ENCODE data around the gene BSN. TPM values are rescaled to one million over a fixed set of nuclear protein-coding genes. Genes with fewer than 3 reads are reported as not detected.

BSN gene
- total and polyA plus RNA-seq, 2 donors (not counting 3 experiments of a cell fraction or from before 2014, with no cell fraction given), result 0.04 to 0.27 TPM

DNA sequence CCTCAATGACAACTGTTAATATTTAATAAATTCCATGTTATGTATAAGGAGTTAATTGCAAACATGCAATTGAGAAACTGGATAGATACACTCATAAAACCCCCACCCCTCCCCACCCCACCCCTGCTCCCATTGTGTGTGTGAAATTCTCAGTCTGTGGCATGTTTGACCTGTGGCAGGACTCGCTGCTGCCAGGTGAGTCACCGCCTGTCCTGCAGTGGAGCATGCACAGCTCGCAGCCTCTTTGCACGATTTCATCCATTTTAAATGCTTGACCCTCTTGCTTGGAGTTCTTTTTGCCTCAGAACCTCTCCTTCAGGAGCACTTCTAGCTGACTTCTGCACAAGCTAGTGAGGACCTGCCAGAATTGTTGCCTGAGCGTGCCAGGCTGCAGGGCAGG is 114.6 kb downstream of the BSN start:
- no peak overlapping the region for H3K9ac ChIP-seq (replicated peaks; ENCODE audit: extremely low read depth, insufficient read depth, low read length)
- H4K20me1 ChIP-seq (replicated peaks; ENCODE audit: control insufficient read depth, extremely low read depth, insufficient read depth, low read length), result no peaks in the 10 kb centered on the region
- H3K79me2 ChIP-seq (ENCODE audit: control insufficient read depth, insufficient read depth, low read length), result peaks cover 3% of the 10 kb centered on the region
- no peaks in the 10 kb centered on the region for H3K36me3 ChIP-seq (ENCODE audit: control insufficient read depth in 2 of 2, extremely low read depth in 1 of 2, insufficient read depth in 2 of 2, low read length in 2 of 2)
- no peak for FAIRE-seq
- ChIA-PET CTCF (interaction anchor here (0.9 to 5.4 kb wide), 2 partner anchors 122 to 130 kb away, joined by 3 to 293 read pairs; no protein-coding TSS in a partner anchor), POLR2A (no interaction called here)
- no peak overlapping the region for H3K4me2 ChIP-seq (ENCODE audit: insufficient read depth, low read length)
- peaks cover 4% of the 10 kb centered on the region for H3K4me1 ChIP-seq (ENCODE audit: control insufficient read depth, extremely low read depth, insufficient read depth, low read length)
- no peak for TF ChIP-seq POLR2A (IDR thresholded peaks at IDR 0.05; ENCODE audit: low read depth, low read length)
- TF ChIP-seq JUN (IDR thresholded peaks at IDR 0.05; ENCODE audit: borderline replicate concordance, insufficient read depth, insufficient read length, low read depth), result no peak
- TF ChIP-seq GATA2 (IDR thresholded peaks at IDR 0.05; ENCODE audit: insufficient read depth, insufficient read length, low read depth, low read length), result no peak
- TF ChIP-seq, protein P1, sequence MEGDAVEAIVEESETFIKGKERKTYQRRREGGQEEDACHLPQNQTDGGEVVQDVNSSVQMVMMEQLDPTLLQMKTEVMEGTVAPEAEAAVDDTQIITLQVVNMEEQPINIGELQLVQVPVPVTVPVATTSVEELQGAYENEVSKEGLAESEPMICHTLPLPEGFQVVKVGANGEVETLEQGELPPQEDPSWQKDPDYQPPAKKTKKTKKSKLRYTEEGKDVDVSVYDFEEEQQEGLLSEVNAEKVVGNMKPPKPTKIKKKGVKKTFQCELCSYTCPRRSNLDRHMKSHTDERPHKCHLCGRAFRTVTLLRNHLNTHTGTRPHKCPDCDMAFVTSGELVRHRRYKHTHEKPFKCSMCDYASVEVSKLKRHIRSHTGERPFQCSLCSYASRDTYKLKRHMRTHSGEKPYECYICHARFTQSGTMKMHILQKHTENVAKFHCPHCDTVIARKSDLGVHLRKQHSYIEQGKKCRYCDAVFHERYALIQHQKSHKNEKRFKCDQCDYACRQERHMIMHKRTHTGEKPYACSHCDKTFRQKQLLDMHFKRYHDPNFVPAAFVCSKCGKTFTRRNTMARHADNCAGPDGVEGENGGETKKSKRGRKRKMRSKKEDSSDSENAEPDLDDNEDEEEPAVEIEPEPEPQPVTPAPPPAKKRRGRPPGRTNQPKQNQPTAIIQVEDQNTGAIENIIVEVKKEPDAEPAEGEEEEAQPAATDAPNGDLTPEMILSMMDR (IDR thresholded peaks at IDR 0.05; ENCODE audit: extremely low read depth in 1 of 2, insufficient read depth in 1 of 2, low read depth in 1 of 2, low read length in 2 of 2), result no peak
- TF ChIP-seq EZH2 (IDR thresholded peaks at IDR 0.05; ENCODE audit: borderline replicate concordance, low read depth, low read length, severe bottlenecking), result no peak
- TF ChIP-seq POLR2AphosphoS5 (IDR thresholded peaks at IDR 0.05; ENCODE audit: insufficient read depth, low read depth, low read length), result no peak
- TF ChIP-seq FOS (IDR thresholded peaks at IDR 0.05; ENCODE audit: borderline replicate concordance, insufficient read depth, low read length), result no peak
- TF ChIP-seq, protein P2, sequence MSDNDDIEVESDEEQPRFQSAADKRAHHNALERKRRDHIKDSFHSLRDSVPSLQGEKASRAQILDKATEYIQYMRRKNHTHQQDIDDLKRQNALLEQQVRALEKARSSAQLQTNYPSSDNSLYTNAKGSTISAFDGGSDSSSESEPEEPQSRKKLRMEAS (IDR thresholded peaks at IDR 0.05; ENCODE audit: insufficient read depth, insufficient read length), result no peak
- no peak for TF ChIP-seq MYC (IDR thresholded peaks at IDR 0.05; ENCODE audit: low read depth, low read length)
- H3K27me3 ChIP-seq (ENCODE audit: control insufficient read depth in 2 of 2, insufficient read depth in 2 of 2, low read length in 2 of 2), result peaks cover 0 to 1% of the 10 kb centered on the region in 2 experiments
- BruUV-seq (replicated peaks), result no TSS peak
- no peaks in the 10 kb centered on the region for H3K9me3 ChIP-seq (replicated peaks; ENCODE audit: control insufficient read depth, insufficient read depth, low read length)
- H3K9me1 ChIP-seq (replicated peaks; ENCODE audit: control insufficient read depth, extremely low read depth, insufficient read depth, low read length), result no peaks in the 10 kb centered on the region
- no peak overlapping the region for H3K4me3 ChIP-seq (replicated peaks in 1 of 3; ENCODE audit: insufficient read depth in 1 of 3, low read depth in 1 of 3, low read length in 3 of 3)
- dilution Hi-C loops (cut with MboI; ENCODE audit: extremely low pct_ligation_motif_present, low sequenced_read_pairs), result no loop called here
- DNase-seq (ENCODE audit: low read depth, low spot score), result no peak
- no peak overlapping the region for H3K27ac ChIP-seq (ENCODE audit: insufficient read depth, low read depth, low read length)
- H2AFZ ChIP-seq (ENCODE audit: low read depth, low read length), result no peak overlapping the region
- intact Hi-C loops (cut with micrococcal nuclease), result no loop called here

Measured in endothelial cell of umbilical vein (primary cell).